ENCODE data around the gene LRRC15. TPM values are rescaled to one million over a fixed set of nuclear protein-coding genes. Genes with fewer than 3 reads are reported as not detected.

The LRRC15 gene
- total and polyA plus RNA-seq, 4 experiments from 2014 or later, result not detected

DNA sequence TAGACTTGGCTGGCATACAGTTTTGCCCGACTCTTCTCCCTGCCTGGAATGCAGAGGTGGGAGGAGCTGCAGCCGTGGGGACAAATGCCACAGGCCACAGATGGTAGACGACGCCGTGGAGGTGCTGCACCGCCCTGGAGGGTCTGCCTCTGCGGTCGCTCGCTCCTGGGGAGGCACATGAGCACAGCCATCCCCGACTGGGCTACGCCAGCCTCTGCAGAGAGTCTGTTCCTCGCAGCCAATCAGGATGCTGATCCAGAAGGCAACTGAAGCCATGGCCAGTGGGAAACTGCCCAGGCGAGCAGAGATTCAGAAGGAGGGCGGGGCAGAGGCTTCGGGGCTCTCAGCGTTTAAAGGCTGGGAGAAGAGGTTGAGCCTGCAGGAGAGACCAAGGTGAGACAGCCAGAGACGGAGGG, 11.9 kb upstream of the LRRC15 start:
- POLR2A ChIA-PET (ENCODE audit: partially characterized antibody), result no interaction called here
- CTCF ChIA-PET (ENCODE audit: partially characterized antibody), result no interaction called here
- H3K4me1 ChIP-seq (ENCODE audit: insufficient read depth, low read length), result no peaks in the 10 kb centered on the region
- no peaks in the 10 kb centered on the region for H3K36me3 Mint-ChIP-seq
- DNase-seq, result no peak
- intact Hi-C loops (cut with micrococcal nuclease), result no loop called here
- H3K27me3 Mint-ChIP-seq, result peaks cover 9 to 12% of the 10 kb centered on the region in 2 donors
- H3K9me3 Mint-ChIP-seq, result no peaks in the 10 kb centered on the region
- H3K27ac Mint-ChIP-seq, result no peak overlapping the region
- no peaks in the 10 kb centered on the region for H3K36me3 ChIP-seq (ENCODE audit: insufficient read depth, low read length)
- H3K4me3 ChIP-seq (ENCODE audit: low read length in 2 of 2), result no peak overlapping the region
- H3K9me3 ChIP-seq (ENCODE audit: control insufficient read depth in 1 of 2, low read length in 2 of 2), result no peaks in the 10 kb centered on the region
- peaks cover under 1% of the 10 kb centered on the region for H3K27me3 ChIP-seq (ENCODE audit: insufficient read depth, low read length)
- H3K4me1 Mint-ChIP-seq, result no peaks in the 10 kb centered on the region
- no peak overlapping the region for H3K27ac ChIP-seq (ENCODE audit: low read depth, low read length)
- H3K4me3 Mint-ChIP-seq, result no peak overlapping the region

- Histone ChIP-seq H3K9me3 (ENCODE audit: control insufficient read depth in 1 of 2, low read length in 2 of 2) (no peaks in the 10 kb centered on the region), H3K27me3 (ENCODE audit: insufficient read depth, low read length) (peaks cover 5% of the 10 kb centered on the region), H3K4me1 (ENCODE audit: insufficient read depth, low read length) (no peaks in the 10 kb centered on the region), H3K36me3 (ENCODE audit: insufficient read depth, low read length) (no peaks in the 10 kb centered on the region), H3K4me3 (ENCODE audit: low read length in 2 of 2) (no peak overlapping the region), H3K27ac (ENCODE audit: low read depth, low read length) (no peak overlapping the region)
- H3K4me1 Mint-ChIP-seq, result no peaks in the 10 kb centered on the region
- DNase-seq, result no peak
- H3K27me3 Mint-ChIP-seq, result peaks cover 12 to 21% of the 10 kb centered on the region in 2 donors
- no peak overlapping the region for H3K27ac Mint-ChIP-seq
- ChIA-PET CTCF (ENCODE audit: partially characterized antibody) (interaction anchor here (1.2 kb wide), 1 partner anchor 36 kb away, joined by 3 read pairs; no protein-coding TSS in a partner anchor), POLR2A (ENCODE audit: partially characterized antibody) (no interaction called here)
- no peaks in the 10 kb centered on the region for H3K9me3 Mint-ChIP-seq
- no peaks in the 10 kb centered on the region for H3K36me3 Mint-ChIP-seq
- intact Hi-C loops (cut with micrococcal nuclease), result no loop called here
- no peak overlapping the region for H3K4me3 Mint-ChIP-seq
Observed at GRCh38 chr3:194380326-194380725, 10.8 kb upstream of the LRRC15 start.

- peaks cover 13 to 25% of the 10 kb centered on the region in 2 donors for H3K27me3 Mint-ChIP-seq
- CTCF ChIA-PET (ENCODE audit: partially characterized antibody), result no interaction called here
- H3K4me3 Mint-ChIP-seq, result no peak overlapping the region
- Histone ChIP-seq H3K9me3 (ENCODE audit: control insufficient read depth in 1 of 2, low read length in 2 of 2) (no peaks in the 10 kb centered on the region), H3K36me3 (ENCODE audit: insufficient read depth, low read length) (no peaks in the 10 kb centered on the region), H3K27me3 (ENCODE audit: insufficient read depth, low read length) (peaks cover 5% of the 10 kb centered on the region), H3K27ac (ENCODE audit: low read depth, low read length) (no peak overlapping the region), H3K4me3 (ENCODE audit: low read length in 2 of 2) (no peak overlapping the region), H3K4me1 (ENCODE audit: insufficient read depth, low read length) (no peaks in the 10 kb centered on the region)
- H3K36me3 Mint-ChIP-seq, result no peaks in the 10 kb centered on the region
- no peaks in the 10 kb centered on the region for H3K4me1 Mint-ChIP-seq
- no peak overlapping the region for H3K27ac Mint-ChIP-seq
- no peak for DNase-seq
- POLR2A ChIA-PET (ENCODE audit: partially characterized antibody), result no interaction called here
- intact Hi-C loops (cut with micrococcal nuclease), result no loop called here
- H3K9me3 Mint-ChIP-seq, result no peaks in the 10 kb centered on the region
Observed at GRCh38 chr3:194379651-194380050, 10.1 kb upstream of the LRRC15 start.

DNA sequence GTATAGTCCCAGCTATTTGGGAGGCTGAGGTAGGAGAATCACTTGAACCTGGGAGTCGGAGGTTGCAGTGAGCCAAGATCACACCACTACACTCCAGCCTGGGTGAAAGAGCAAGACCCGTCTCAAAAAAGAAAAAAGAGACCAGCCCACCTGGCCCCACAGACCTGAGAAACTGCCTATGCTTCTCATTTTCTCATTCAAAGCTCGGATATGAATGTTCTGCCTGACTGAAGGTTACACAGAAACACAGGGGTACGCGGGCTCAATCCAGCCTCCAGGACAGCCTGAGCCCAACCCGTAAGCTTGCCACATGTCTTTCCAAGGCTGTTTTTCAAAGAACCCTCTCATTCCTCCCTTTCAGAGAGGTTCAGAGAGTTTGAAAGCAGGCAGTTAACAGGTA, 9.7 kb upstream of the LRRC15 start:
- DNase-seq, result no peak
- H3K27me3 Mint-ChIP-seq, result peaks cover 13 to 25% of the 10 kb centered on the region in 2 donors
- Histone ChIP-seq H3K9me3 (ENCODE audit: control insufficient read depth in 1 of 2, low read length in 2 of 2) (no peaks in the 10 kb centered on the region), H3K27me3 (ENCODE audit: insufficient read depth, low read length) (peaks cover 5% of the 10 kb centered on the region), H3K27ac (ENCODE audit: low read depth, low read length) (no peak overlapping the region), H3K4me1 (ENCODE audit: insufficient read depth, low read length) (no peaks in the 10 kb centered on the region), H3K4me3 (ENCODE audit: low read length in 2 of 2) (no peak overlapping the region), H3K36me3 (ENCODE audit: insufficient read depth, low read length) (no peaks in the 10 kb centered on the region)
- CTCF ChIA-PET (ENCODE audit: partially characterized antibody), result interaction anchor here (1.0 kb wide), 1 partner anchor 36 kb away, joined by 4 read pairs; no protein-coding TSS in a partner anchor
- no peaks in the 10 kb centered on the region for H3K4me1 Mint-ChIP-seq
- intact Hi-C loops (cut with micrococcal nuclease), result no loop called here
- no peaks in the 10 kb centered on the region for H3K9me3 Mint-ChIP-seq
- POLR2A ChIA-PET (ENCODE audit: partially characterized antibody), result no interaction called here
- no peak overlapping the region for H3K4me3 Mint-ChIP-seq
- no peak overlapping the region for H3K27ac Mint-ChIP-seq
- no peaks in the 10 kb centered on the region for H3K36me3 Mint-ChIP-seq

GRCh38 chr3:194377708-194378107, 8.2 kb upstream of the LRRC15 start:
- intact Hi-C loops (cut with micrococcal nuclease), result no loop called here
- Mint-ChIP-seq H3K36me3 (no peaks in the 10 kb centered on the region), H3K27me3 (peaks cover 13 to 23% of the 10 kb centered on the region in 2 donors), H3K4me1 (no peaks in the 10 kb centered on the region), H3K27ac (no peak overlapping the region), H3K9me3 (no peaks in the 10 kb centered on the region), H3K4me3 (no peak overlapping the region)
- H3K9me3 ChIP-seq (ENCODE audit: control insufficient read depth in 1 of 2, low read length in 2 of 2), result no peaks in the 10 kb centered on the region
- DNase-seq, result no peak
- peaks cover 5% of the 10 kb centered on the region for H3K27me3 ChIP-seq (ENCODE audit: insufficient read depth, low read length)
- POLR2A ChIA-PET (ENCODE audit: partially characterized antibody), result no interaction called here
- H3K4me1 ChIP-seq (ENCODE audit: insufficient read depth, low read length), result no peaks in the 10 kb centered on the region
- H3K27ac ChIP-seq (ENCODE audit: low read depth, low read length), result no peak overlapping the region
- no peak overlapping the region for H3K4me3 ChIP-seq (ENCODE audit: low read length in 2 of 2)
- no peaks in the 10 kb centered on the region for H3K36me3 ChIP-seq (ENCODE audit: insufficient read depth, low read length)
- CTCF ChIA-PET (ENCODE audit: partially characterized antibody), result interaction anchor here (0.9 kb wide), 1 partner anchor 34 kb away, joined by 3 read pairs; no protein-coding TSS in a partner anchor

DNA sequence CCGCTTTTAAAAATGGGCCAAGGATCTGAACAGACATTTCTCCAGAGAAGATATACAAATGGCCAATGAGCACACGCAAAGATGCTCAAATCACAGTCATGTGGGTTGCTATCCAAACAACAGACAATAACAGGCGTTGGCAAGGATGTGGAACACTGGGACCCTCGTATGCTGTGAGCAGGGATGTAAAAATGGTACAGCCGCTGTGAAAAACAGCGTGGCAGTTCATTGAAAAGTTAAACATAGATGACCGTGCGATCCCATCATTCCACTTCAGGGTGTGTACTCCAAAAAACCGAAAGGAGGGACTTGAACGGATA, 6.7 kb upstream of the LRRC15 start:
- intact Hi-C loops (cut with micrococcal nuclease), result no loop called here
- Mint-ChIP-seq H3K36me3 (no peaks in the 10 kb centered on the region), H3K4me1 (no peaks in the 10 kb centered on the region), H3K9me3 (no peaks in the 10 kb centered on the region), H3K27ac (no peak overlapping the region), H3K27me3 (peaks cover 20 to 25% of the 10 kb centered on the region in 2 donors), H3K4me3 (no peak overlapping the region)
- H3K4me3 ChIP-seq (ENCODE audit: low read length in 2 of 2), result no peak overlapping the region
- ChIA-PET POLR2A (ENCODE audit: partially characterized antibody) (no interaction called here), CTCF (ENCODE audit: partially characterized antibody) (no interaction called here)
- H3K27ac ChIP-seq (ENCODE audit: low read depth, low read length), result no peak overlapping the region
- no peak for DNase-seq
- H3K4me1 ChIP-seq (ENCODE audit: insufficient read depth, low read length), result no peaks in the 10 kb centered on the region
- H3K9me3 ChIP-seq (ENCODE audit: control insufficient read depth in 1 of 2, low read length in 2 of 2), result no peaks in the 10 kb centered on the region
- no peaks in the 10 kb centered on the region for H3K36me3 ChIP-seq (ENCODE audit: insufficient read depth, low read length)
- H3K27me3 ChIP-seq (ENCODE audit: insufficient read depth, low read length), result peaks cover 5% of the 10 kb centered on the region

DNA sequence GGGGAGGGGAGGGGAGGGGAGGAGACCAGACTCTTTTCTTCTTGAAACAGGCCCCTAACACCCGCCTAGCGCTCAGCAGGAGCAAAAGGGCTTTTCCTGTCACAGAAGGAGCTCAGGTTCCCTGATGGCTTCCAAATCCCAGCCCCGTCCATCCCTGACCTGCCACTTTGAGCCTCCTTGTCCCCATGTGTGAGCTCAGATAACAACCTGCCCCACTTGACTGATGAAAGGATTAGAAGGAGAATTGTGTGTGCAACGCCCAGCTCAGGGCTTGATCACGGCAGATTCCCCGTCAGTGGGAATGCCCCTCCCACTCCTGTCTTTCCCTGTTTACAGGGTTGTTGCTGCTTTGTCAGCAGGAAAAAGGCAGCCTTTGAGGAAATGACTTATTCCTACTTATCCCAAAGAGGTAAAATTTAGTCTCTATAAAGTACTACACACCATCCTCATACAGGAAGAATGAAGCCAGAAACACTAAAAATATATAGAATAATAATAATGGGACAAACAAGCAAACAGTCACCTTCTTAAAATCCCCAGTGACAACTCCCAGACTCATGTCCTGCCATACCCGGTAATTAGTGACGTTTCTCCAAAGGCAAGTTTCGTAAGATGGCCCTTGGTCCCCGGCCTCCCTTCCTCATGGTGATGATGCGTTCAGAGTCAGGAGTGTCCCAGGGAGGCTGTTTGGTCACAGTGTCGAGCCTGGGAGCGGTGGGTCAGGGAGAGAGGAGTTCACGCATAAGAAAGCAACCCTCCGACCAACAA, 6.1 kb upstream of the LRRC15 start:
- no peak overlapping the region for H3K27ac Mint-ChIP-seq
- CTCF ChIA-PET (ENCODE audit: partially characterized antibody), result no interaction called here
- DNase-seq, result no peak
- POLR2A ChIA-PET (ENCODE audit: partially characterized antibody), result no interaction called here
- no peak overlapping the region for H3K27ac ChIP-seq (ENCODE audit: low read depth, low read length)
- no peaks in the 10 kb centered on the region for H3K36me3 Mint-ChIP-seq
- no peaks in the 10 kb centered on the region for H3K36me3 ChIP-seq (ENCODE audit: insufficient read depth, low read length)
- no peaks in the 10 kb centered on the region for H3K9me3 Mint-ChIP-seq
- H3K4me3 Mint-ChIP-seq, result no peak overlapping the region
- H3K4me1 Mint-ChIP-seq, result no peaks in the 10 kb centered on the region
- intact Hi-C loops (cut with micrococcal nuclease), result no loop called here
- peaks cover 5% of the 10 kb centered on the region for H3K27me3 ChIP-seq (ENCODE audit: insufficient read depth, low read length)
- no peaks in the 10 kb centered on the region for H3K4me1 ChIP-seq (ENCODE audit: insufficient read depth, low read length)
- H3K9me3 ChIP-seq (ENCODE audit: control insufficient read depth in 1 of 2, low read length in 2 of 2), result no peaks in the 10 kb centered on the region
- peaks cover 21 to 27% of the 10 kb centered on the region in 2 donors for H3K27me3 Mint-ChIP-seq
- no peak overlapping the region for H3K4me3 ChIP-seq (ENCODE audit: low read length in 2 of 2)

All from CD4-positive, alpha-beta memory T cell (primary cell).